Upper lobe of right lung (tissue), 1 donor: Measurements from ENCODE around the gene HPX. TPM values are rescaled to one million over a fixed set of nuclear protein-coding genes. Genes with fewer than 3 reads are reported as not detected.

ENCODE experiments used
- ATAC-seq: fragments of 200-7000 bp; cut with Tn5 transposase; one replicate; pipeline ENCODE4 v1.9.1; 2020; ENCODE audit warnings: mild to moderate bottlenecking, moderate library complexity
- DNase-seq: peaks from one replicate; pipeline ENCODE4 v3.0.0-alpha.2; 2020
- H3K27ac ChIP-seq: fragments of 200-600 bp; one replicate; pipeline ENCODE4 v1.8.0; 2022
- H3K27me3 ChIP-seq: fragments of 200-600 bp; one replicate; pipeline ENCODE4 v1.8.0; 2022; ENCODE audit warnings: mild to moderate bottlenecking
- H3K36me3 ChIP-seq: fragments of 200-600 bp; one replicate; pipeline ENCODE4 v1.8.0; 2022
- H3K4me1 ChIP-seq: fragments of 200-600 bp; one replicate; pipeline ENCODE4 v1.8.0; 2022
- H3K4me3 ChIP-seq: fragments of 200-600 bp; one replicate; pipeline ENCODE4 v1.8.0; 2022; ENCODE audit warnings: mild to moderate bottlenecking
- H3K9me3 ChIP-seq: fragments of 200-600 bp; one replicate; pipeline ENCODE4 v1.8.0; 2022
- CTCF ChIP-seq: fragments of 200-600 bp; IDR thresholded peaks from one replicate; pipeline ENCODE4 v1.8.0; 2022; ENCODE audit warnings: antibody characterized with exemption
- intact Hi-C: fragments of 100-400 bp; cut with DNase I; formaldehyde crosslinking; loops from one replicate; pipeline ENCODE4 v1.11.0; 2022
- total RNA-seq: library from RNA; stranded (reverse); fragmentation: NEBNext Ultra II Directional; extraction: Animal tissue kit (Norgen Biotek cat#: 25700); gene quantifications from one replicate; pipeline ENCODE4 v1.2.1, GENCODE V29; 2021
- donor health status: DM: no; HTN: yes; CAD: no; lungs with severe emphysema.

HPX gene
- total RNA-seq, 1 donor from 2014 or later = 1.4 TPM

GRCh38 chr11:6438979-6439571 lies 1.7 kb downstream of the HPX start:
- no peak overlapping the region for H3K27ac ChIP-seq
- ATAC-seq (peak; percentile 82), DNase-seq (no peak)
- no peaks in the 10 kb centered on the region for H3K36me3 ChIP-seq
- H3K4me1 ChIP-seq = no peaks in the 10 kb centered on the region
- H3K9me3 ChIP-seq = no peaks in the 10 kb centered on the region
- intact Hi-C loops = no loop called here
- no peaks in the 10 kb centered on the region for H3K27me3 ChIP-seq
- peak; percentile 67 for TF ChIP-seq CTCF
- H3K4me3 ChIP-seq = no peak overlapping the region

GRCh38 chr11:6437993-6438392 lies 2.8 kb downstream of the HPX start:
- intact Hi-C loops = no loop called here
- no peak for DNase-seq
- no peaks in the 10 kb centered on the region for H3K27me3 ChIP-seq
- TF ChIP-seq CTCF = no peak
- H3K4me1 ChIP-seq = no peaks in the 10 kb centered on the region
- no peak overlapping the region for H3K4me3 ChIP-seq
- no peaks in the 10 kb centered on the region for H3K36me3 ChIP-seq
- H3K9me3 ChIP-seq = no peaks in the 10 kb centered on the region
- no peak overlapping the region for H3K27ac ChIP-seq
- peak; percentile 63 for ATAC-seq

- intact Hi-C loops = no loop called here
- ATAC-seq (no peak), DNase-seq (no peak)
- no peaks in the 10 kb centered on the region for H3K4me1 ChIP-seq
- no peaks in the 10 kb centered on the region for H3K36me3 ChIP-seq
- no peak overlapping the region for H3K4me3 ChIP-seq
- TF ChIP-seq CTCF = no peak
- no peak overlapping the region for H3K27ac ChIP-seq
- no peaks in the 10 kb centered on the region for H3K9me3 ChIP-seq
- no peaks in the 10 kb centered on the region for H3K27me3 ChIP-seq
Measured at GRCh38 chr11:6437423-6437822, 3.4 kb downstream of the HPX start.

GRCh38 chr11:6433998-6434660 lies 6.7 kb downstream of the HPX start:
- no peaks in the 10 kb centered on the region for H3K36me3 ChIP-seq
- ATAC-seq (no peak), DNase-seq (no peak)
- no peaks in the 10 kb centered on the region for H3K4me1 ChIP-seq
- H3K9me3 ChIP-seq = no peaks in the 10 kb centered on the region
- no peak overlapping the region for H3K27ac ChIP-seq
- no peak for TF ChIP-seq CTCF
- H3K4me3 ChIP-seq = no peak overlapping the region
- no peaks in the 10 kb centered on the region for H3K27me3 ChIP-seq
- intact Hi-C loops = no loop called here

GRCh38 chr11:6431861-6432260 lies 8.9 kb downstream of the HPX start:
- H3K9me3 ChIP-seq = no peaks in the 10 kb centered on the region
- TF ChIP-seq CTCF = no peak
- no peak overlapping the region for H3K27ac ChIP-seq
- DNase-seq = no peak
- no peaks in the 10 kb centered on the region for H3K27me3 ChIP-seq
- intact Hi-C loops = no loop called here
- no peak overlapping the region for H3K4me3 ChIP-seq
- ATAC-seq = peak; percentile 61
- H3K4me1 ChIP-seq = no peaks in the 10 kb centered on the region
- H3K36me3 ChIP-seq = no peaks in the 10 kb centered on the region

- no peak for ATAC-seq
- H3K27me3 ChIP-seq = no peaks in the 10 kb centered on the region
- no peak overlapping the region for H3K4me3 ChIP-seq
- no peaks in the 10 kb centered on the region for H3K4me1 ChIP-seq
- H3K36me3 ChIP-seq = no peaks in the 10 kb centered on the region
- H3K27ac ChIP-seq = no peak overlapping the region
- intact Hi-C loops = no loop called here
- no peak for TF ChIP-seq CTCF
- H3K9me3 ChIP-seq = no peaks in the 10 kb centered on the region
- DNase-seq = no peak
Measured at GRCh38 chr11:6427516-6427915, 13.3 kb downstream of the HPX start.
